Neural cell (in vitro differentiated cells): ENCODE results near the gene GLT6D1. TPM values are rescaled to one million over a fixed set of nuclear protein-coding genes. Genes with fewer than 3 reads are reported as not detected.

Source experiments
- H2AFZ ChIP-seq: fragments of 200-600, 300-800 bp; sonication (generic), shearing (Covaris generic); 2 replicates; pipeline ENCODE4 v1.6.0; 2014; ENCODE audit warnings: low read depth, mild to moderate bottlenecking, antibody characterized with exemption, low read length, moderate library complexity
- H3F3A ChIP-seq: fragments of 200-600 bp; shearing (Covaris generic); 2 replicates; pipeline ENCODE4 v1.6.1; 2016; ENCODE audit warnings: mild to moderate bottlenecking, moderate library complexity, mixed read lengths, antibody characterized with exemption, low read length; ENCODE audit not compliant: insufficient read depth, poor library complexity, severe bottlenecking
- H3K27ac ChIP-seq: fragments of 200-600, 300-800 bp; sonication (generic), shearing (Covaris generic); 2 replicates; pipeline ENCODE4 v1.5.1; 2014; ENCODE audit warnings: mild to moderate bottlenecking, low read length, moderate library complexity
- H3K27me3 ChIP-seq: fragments of 300-800, 200-600 bp; sonication (generic), shearing (Covaris generic); 2 replicates; pipeline ENCODE4 v1.6.0; 2014; ENCODE audit warnings: mild to moderate bottlenecking, low read depth, low read length, moderate library complexity; ENCODE audit not compliant: insufficient read depth
- H3K36me3 ChIP-seq: fragments of 300-800, 200-600 bp; sonication (generic), shearing (Covaris generic); 2 replicates; pipeline ENCODE4 v1.5.1; 2014; ENCODE audit warnings: mild to moderate bottlenecking, antibody characterized with exemption, low read length, moderate library complexity; ENCODE audit not compliant: insufficient read depth
- H3K4me2 ChIP-seq: fragments of 300-800, 200-600 bp; sonication (generic), shearing (Covaris generic); 2 replicates; pipeline ENCODE4 v1.6.0; 2014; ENCODE audit warnings: mild to moderate bottlenecking, low read length
- H3K4me3 ChIP-seq: fragments of 300-800, 200-600 bp; sonication (generic), shearing (Covaris generic); 2 replicates; pipeline ENCODE4 v1.5.1; 2014; ENCODE audit warnings: mild to moderate bottlenecking, low read length, moderate library complexity
- H3K79me2 ChIP-seq: fragments of 200-600 bp; shearing (Covaris generic); replicated peaks from 2 replicates; pipeline ENCODE4 v1.6.0; 2014; ENCODE audit warnings: mild to moderate bottlenecking, low read length, moderate library complexity; ENCODE audit not compliant: insufficient read depth
- H3K9ac ChIP-seq: fragments of 300-800, 200-600 bp; sonication (generic), shearing (Covaris generic); 2 replicates; pipeline ENCODE4 v1.6.1; 2016; ENCODE audit warnings: mild to moderate bottlenecking, low read length, mixed read lengths
- H3K9me2 ChIP-seq: fragments of 200-600 bp; shearing (Covaris generic); 2 replicates; pipeline ENCODE4 v1.6.1; 2016; ENCODE audit warnings: mild to moderate bottlenecking, low read length, mixed read lengths; ENCODE audit not compliant: insufficient read depth
- H3K9me3 ChIP-seq: fragments of 200-600, 300-800 bp; sonication (generic), shearing (Covaris generic); 2 replicates; pipeline ENCODE4 v1.6.1; 2016; ENCODE audit warnings: mild to moderate bottlenecking, mixed run types, low read length, moderate library complexity, mixed read lengths
- H4K20me1 ChIP-seq: fragments of 200-600 bp; shearing (Covaris generic); 2 replicates; pipeline ENCODE4 v1.6.1; 2016; ENCODE audit warnings: mild to moderate bottlenecking, mixed run types; ENCODE audit not compliant: insufficient read depth
- CTCF ChIP-seq: fragments of 450-650 bp; IDR thresholded peaks from 2 replicates; pipeline ENCODE4 v1.5.1; 2014; ENCODE audit warnings: antibody characterized with exemption, mild to moderate bottlenecking, moderate library complexity; ENCODE audit not compliant: poor library complexity, severe bottlenecking
- EP300 ChIP-seq: fragments of 450-650 bp; conservative IDR thresholded peaks from 2 replicates; pipeline ENCODE4 v1.6.1; 2014; ENCODE audit warnings: antibody characterized with exemption, mild to moderate bottlenecking, moderate library complexity; ENCODE audit not compliant: poor library complexity, severe bottlenecking
- EZH2 ChIP-seq: fragments of 200-600, 300-800 bp; shearing (Covaris generic), sonication (generic); IDR thresholded peaks from 2 replicates; pipeline ENCODE4 v1.6.1; 2014; ENCODE audit warnings: antibody characterized with exemption, low read length, borderline replicate concordance, mild to moderate bottlenecking; ENCODE audit not compliant: insufficient read depth, poor library complexity, severe bottlenecking
- MXI1 ChIP-seq: fragments of 450-650 bp; conservative IDR thresholded peaks from 2 replicates; pipeline ENCODE4 v1.6.1; 2014; ENCODE audit warnings: antibody characterized with exemption, mild to moderate bottlenecking; ENCODE audit not compliant: poor library complexity, severe bottlenecking
- POLR2AphosphoS5 ChIP-seq: IDR thresholded peaks from 2 replicates; pipeline ENCODE4 v1.6.1; 2012
- RAD21 ChIP-seq: fragments of 450-650 bp; conservative IDR thresholded peaks from 2 replicates; pipeline ENCODE4 v1.6.1; 2014; ENCODE audit warnings: antibody characterized with exemption, mild to moderate bottlenecking, moderate library complexity
- SMC3 ChIP-seq: fragments of 450-650 bp; conservative IDR thresholded peaks from 2 replicates; pipeline ENCODE4 v1.6.1; 2014; ENCODE audit warnings: antibody characterized with exemption, mild to moderate bottlenecking, moderate library complexity; ENCODE audit not compliant: poor library complexity
- TAF1 ChIP-seq: IDR thresholded peaks from 2 replicates; pipeline ENCODE4 v1.6.1; 2012; ENCODE audit warnings: low read depth
- polyA plus RNA-seq: library from polyadenylated mRNA; depleted of rRNA; stranded (reverse); fragments of >200 nt; gene quantifications from 2 replicates; pipeline ENCODE4 v1.2.3, GENCODE V29; 2014
- TF ChIP-seq, protein P1 (sequence below): IDR thresholded peaks from 2 replicates; pipeline ENCODE4 v1.6.1; 2012; ENCODE audit warnings: borderline replicate concordance

GLT6D1 gene
- polyA plus RNA-seq, 1 donor from 2014 or later: not detected

DNA sequence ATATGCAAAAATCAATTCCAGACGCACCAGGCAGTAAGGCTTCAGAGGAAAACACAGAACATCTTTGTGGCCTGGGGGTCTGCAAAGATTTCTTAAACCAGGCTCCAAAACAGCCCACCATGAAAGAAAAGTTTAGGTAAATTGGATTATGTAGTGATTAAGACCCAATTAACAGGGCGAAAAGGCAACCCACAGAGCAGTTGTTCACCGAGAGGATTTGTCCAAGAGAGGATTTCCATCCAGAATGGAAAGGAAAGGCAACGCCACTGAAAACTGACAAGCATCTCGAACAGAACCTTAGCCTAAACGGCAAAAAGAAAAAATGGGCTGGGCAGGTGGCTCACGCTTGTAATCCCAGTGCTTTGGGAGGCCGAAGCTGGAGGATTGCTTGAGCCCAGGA is 37.4 kb downstream of the GLT6D1 start:
- Histone ChIP-seq H3K9me3 (no peaks in the 10 kb centered on the region), H3F3A (no peaks in the 10 kb centered on the region), H2AFZ (no peak overlapping the region), H3K79me2 (no peaks in the 10 kb centered on the region), H3K9ac (no peak overlapping the region), H3K4me3 (no peak overlapping the region), H3K4me2 (no peak overlapping the region), H3K36me3 (no peaks in the 10 kb centered on the region), H3K27ac (no peak overlapping the region), H3K9me2 (no peaks in the 10 kb centered on the region), H4K20me1 (no peaks in the 10 kb centered on the region), H3K27me3 (no peaks in the 10 kb centered on the region)
- TF ChIP-seq POLR2AphosphoS5: no peak
- TF ChIP-seq CTCF: no peak
- TF ChIP-seq MXI1: no peak
- no peak for TF ChIP-seq SMC3
- TF ChIP-seq EZH2: no peak
- no peak for TF ChIP-seq EP300
- no peak for TF ChIP-seq TAF1
- no peak for TF ChIP-seq RAD21
- TF ChIP-seq, protein P1, sequence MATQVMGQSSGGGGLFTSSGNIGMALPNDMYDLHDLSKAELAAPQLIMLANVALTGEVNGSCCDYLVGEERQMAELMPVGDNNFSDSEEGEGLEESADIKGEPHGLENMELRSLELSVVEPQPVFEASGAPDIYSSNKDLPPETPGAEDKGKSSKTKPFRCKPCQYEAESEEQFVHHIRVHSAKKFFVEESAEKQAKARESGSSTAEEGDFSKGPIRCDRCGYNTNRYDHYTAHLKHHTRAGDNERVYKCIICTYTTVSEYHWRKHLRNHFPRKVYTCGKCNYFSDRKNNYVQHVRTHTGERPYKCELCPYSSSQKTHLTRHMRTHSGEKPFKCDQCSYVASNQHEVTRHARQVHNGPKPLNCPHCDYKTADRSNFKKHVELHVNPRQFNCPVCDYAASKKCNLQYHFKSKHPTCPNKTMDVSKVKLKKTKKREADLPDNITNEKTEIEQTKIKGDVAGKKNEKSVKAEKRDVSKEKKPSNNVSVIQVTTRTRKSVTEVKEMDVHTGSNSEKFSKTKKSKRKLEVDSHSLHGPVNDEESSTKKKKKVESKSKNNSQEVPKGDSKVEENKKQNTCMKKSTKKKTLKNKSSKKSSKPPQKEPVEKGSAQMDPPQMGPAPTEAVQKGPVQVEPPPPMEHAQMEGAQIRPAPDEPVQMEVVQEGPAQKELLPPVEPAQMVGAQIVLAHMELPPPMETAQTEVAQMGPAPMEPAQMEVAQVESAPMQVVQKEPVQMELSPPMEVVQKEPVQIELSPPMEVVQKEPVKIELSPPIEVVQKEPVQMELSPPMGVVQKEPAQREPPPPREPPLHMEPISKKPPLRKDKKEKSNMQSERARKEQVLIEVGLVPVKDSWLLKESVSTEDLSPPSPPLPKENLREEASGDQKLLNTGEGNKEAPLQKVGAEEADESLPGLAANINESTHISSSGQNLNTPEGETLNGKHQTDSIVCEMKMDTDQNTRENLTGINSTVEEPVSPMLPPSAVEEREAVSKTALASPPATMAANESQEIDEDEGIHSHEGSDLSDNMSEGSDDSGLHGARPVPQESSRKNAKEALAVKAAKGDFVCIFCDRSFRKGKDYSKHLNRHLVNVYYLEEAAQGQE: no peak

GRCh38 chr9:135600296-135600817 is 39.0 kb downstream of the GLT6D1 start:
- Histone ChIP-seq H3K79me2 (no peaks in the 10 kb centered on the region), H4K20me1 (no peaks in the 10 kb centered on the region), H3K9me3 (peaks cover 2% of the 10 kb centered on the region), H3K36me3 (no peaks in the 10 kb centered on the region), H3K27ac (no peak overlapping the region), H3F3A (no peaks in the 10 kb centered on the region), H3K4me2 (no peak overlapping the region), H3K9ac (no peak overlapping the region), H2AFZ (no peak overlapping the region), H3K27me3 (no peaks in the 10 kb centered on the region), H3K4me3 (no peak overlapping the region), H3K9me2 (no peaks in the 10 kb centered on the region)
- TF ChIP-seq EZH2: no peak
- no peak for TF ChIP-seq SMC3
- TF ChIP-seq POLR2AphosphoS5: no peak
- no peak for TF ChIP-seq EP300
